Spleen (tissue), 11 donors: ENCODE results near the gene TCHH. TPM values are rescaled to one million over a fixed set of nuclear protein-coding genes. Genes with fewer than 3 reads are reported as not detected.

Source experiments
- DNase-seq: peaks from one replicate; pipeline ENCODE4 v3.0.0-alpha.2; 2020
- H3K27ac ChIP-seq, 8 donors: fragments of 200-600 bp; sonication (generic) in 7 of 8; 1 replicate in 4 of 8; 2 replicates in 4 of 8; pipeline versions ENCODE4 v1.5.0 to v1.8.0; 2016 to 2021; ENCODE audit warnings: inconsistent platforms in 4 of 8, mild to moderate bottlenecking in 4 of 8, moderate library complexity in 1 of 8
- H3K27me3 ChIP-seq, 7 donors: fragments of 200-600 bp; sonication (generic) in 6 of 7; replicated peaks in 1 of 7; 1 replicate in 4 of 7; 2 replicates in 3 of 7; pipeline versions ENCODE4 v1.5.0 to v1.8.0; 2016 to 2021; ENCODE audit warnings: inconsistent platforms in 3 of 7, mild to moderate bottlenecking in 1 of 7
- H3K36me3 ChIP-seq, 6 donors: fragments of 200-600 bp; sonication (generic) in 5 of 6; 1 replicate in 4 of 6; 2 replicates in 2 of 6; pipeline versions ENCODE4 v1.5.0 to v1.8.0; 2016 to 2021; ENCODE audit warnings: inconsistent platforms in 2 of 6
- H3K4me1 ChIP-seq, 6 donors: fragments of 200-600 bp; sonication (generic) in 5 of 6; 1 replicate in 3 of 6; 2 replicates in 3 of 6; pipeline versions ENCODE4 v1.5.0 to v1.8.0; 2016 to 2021; ENCODE audit warnings: inconsistent platforms in 3 of 6
- H3K4me3 ChIP-seq, 8 donors: fragments of 200-600 bp; sonication (generic) in 7 of 8; 1 replicate in 4 of 8; 2 replicates in 4 of 8; pipeline versions ENCODE4 v1.5.0 to v1.8.0; 2016 to 2021; ENCODE audit warnings: inconsistent platforms in 4 of 8, mild to moderate bottlenecking in 4 of 8, moderate library complexity in 2 of 8
- H3K9me3 ChIP-seq, 8 donors: fragments of 200-600 bp; sonication (generic) in 7 of 8; 1 replicate in 4 of 8; 2 replicates in 4 of 8; pipeline versions ENCODE4 v1.5.0 to v1.8.0; 2016 to 2021; ENCODE audit warnings: inconsistent platforms in 4 of 8
- POLR2A ChIP-seq, 3 donors: fragments of 450-650 bp; IDR thresholded peaks; one replicate each; pipeline ENCODE4 v1.5.1; 2017; ENCODE audit warnings: antibody characterized with exemption in 3 of 3, mild to moderate bottlenecking in 1 of 3
- POLR2AphosphoS5 ChIP-seq, 3 donors: sonication (generic); formaldehyde crosslinking; IDR thresholded peaks; one replicate each; pipeline ENCODE4 v1.5.1; 2017; ENCODE audit warnings: antibody characterized with exemption in 3 of 3
- WGBS, 5 donors: extraction: QIAGEN DNeasy Blood & Tissue Kit in 3 of 5; methylation state at CpG; one replicate each; pipeline versions ENCODE4 v1.1.5 to v1.1.7; 2013 to 2018; 5-methylcytosine and 5-hydroxymethylcytosine counted together
- intact Hi-C: fragments of 100-400 bp; cut with DNase I; formaldehyde crosslinking; loops from one replicate; pipeline ENCODE4 v1.15.0; 2023; ENCODE audit warnings: low total_unique reads
- polyA plus RNA-seq, 3 donors: library from polyadenylated mRNA; stranded (reverse); fragments of 200-250 nt; gene quantifications; one replicate each; pipeline ENCODE4 v1.2.1, GENCODE V29; 2013
- total RNA-seq, 7 donors: library from RNA; depleted of rRNA in 3 of 7; stranded (reverse); fragments of >200 nt in 3 of 7; fragmentation: NEBNext Ultra II Directional in 4 of 7; extraction: Animal tissue kit (Norgen Biotek cat#: 25700) in 4 of 7; gene quantifications; one replicate each; pipeline versions ENCODE4 v1.1.0 to v1.2.1, GENCODE V29; 2016 to 2021
- TF ChIP-seq, protein P1 (sequence below), 11 experiments: fragments of 200-600 bp in 7 of 11; fragments of 450-650 bp in 4 of 11; sonication (generic) in 4 of 11; IDR thresholded peaks in 8 of 11; conservative IDR thresholded peaks in 3 of 11; 1 replicate in 7 of 11; 2 replicates in 4 of 11; pipeline versions ENCODE4 v1.4.0 to v1.8.0; 2016 to 2021; ENCODE audit warnings: antibody characterized with exemption in 11 of 11, inconsistent platforms in 4 of 11, mild to moderate bottlenecking in 1 of 11
- donor health status: healthy with polysubstance abuse.
- donor health status: DM: no; HTN: no; CAD: no; lungs with moderate emphysema.
- donor health status: DM: no; HTN: no; CAD: no.
- donor health status: Bipolar disorder and iron deficiency.
- donor health status: healthy.
- donor health status: DM: no; HTN: no; CAD: no.
- donor health status: DM: yes; HTN: yes; CAD: no.

Gene TCHH
- total and polyA plus RNA-seq, 10 donors = 0.24 to 9.6 (median 2.1) TPM

DNA sequence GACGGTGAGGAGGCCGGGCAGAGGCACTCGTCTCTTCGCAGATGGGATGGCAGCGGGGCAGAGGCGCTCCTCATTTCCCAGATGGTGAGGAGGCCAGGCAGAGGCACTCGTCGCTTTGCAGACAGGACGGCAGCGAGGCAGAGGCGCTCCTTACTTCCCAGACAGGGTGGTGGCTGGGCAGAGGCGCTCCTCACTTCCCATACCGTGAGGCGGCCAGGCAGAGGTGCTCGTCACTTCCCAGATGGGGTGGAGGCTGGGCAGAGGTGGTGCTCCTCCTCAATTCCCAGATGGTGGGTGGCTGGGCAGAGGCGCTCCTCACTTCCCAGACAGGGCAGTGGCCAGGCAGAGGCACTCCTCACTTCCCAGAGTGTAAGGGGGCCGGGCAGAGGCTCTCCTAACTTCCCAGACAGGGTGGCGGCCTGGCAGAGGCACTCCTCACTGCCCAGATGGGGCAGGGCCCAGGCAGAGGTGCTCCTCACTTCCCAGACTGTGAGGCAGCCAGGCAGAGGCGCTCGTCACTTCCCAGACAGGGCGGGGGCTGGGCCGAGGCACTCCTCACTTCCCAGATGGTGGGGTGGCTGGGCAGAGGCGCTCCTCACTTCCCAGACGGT, 36.3 kb downstream of the TCHH start:
- H3K4me3 ChIP-seq = no peak overlapping the region
- H3K27ac ChIP-seq = no peak overlapping the region
- 81 to 91% (median 87%) methylated on average over 14 to 24 of the region's 24 CpGs for WGBS, 5 donors
- intact Hi-C loops = no loop called here
- H3K27me3 ChIP-seq = peaks cover 0 to 39% (median 0%) of the 10 kb centered on the region in 7 donors
- TF ChIP-seq POLR2AphosphoS5 (IDR thresholded peaks at IDR 0.05) = no peak
- no peak for DNase-seq
- H3K4me1 ChIP-seq = no peaks in the 10 kb centered on the region
- no peaks in the 10 kb centered on the region for H3K36me3 ChIP-seq
- no peaks in the 10 kb centered on the region for H3K9me3 ChIP-seq

DNA sequence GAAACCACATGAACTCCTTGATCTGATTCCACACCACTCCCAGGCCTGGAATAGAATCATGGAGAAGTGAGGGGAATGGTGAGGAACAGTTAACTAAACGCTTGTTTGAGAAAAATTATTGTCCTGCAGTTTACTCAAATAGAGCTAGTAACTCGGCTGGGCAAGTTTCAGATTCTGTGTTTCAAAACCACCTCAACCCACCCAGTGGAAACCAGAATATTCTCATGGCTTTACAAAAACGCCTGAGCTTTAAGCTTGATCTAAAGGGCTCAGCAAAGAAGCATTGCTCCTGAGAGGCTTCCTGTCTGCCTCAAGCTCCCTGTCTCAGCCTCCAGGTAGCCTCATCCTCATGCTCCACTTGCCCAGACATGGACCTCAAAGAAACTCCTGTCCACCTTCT, 42.9 kb downstream of the TCHH start:
- TF ChIP-seq POLR2A (IDR thresholded peaks at IDR 0.05) (no peak), POLR2AphosphoS5 (IDR thresholded peaks at IDR 0.05) (no peak)
- TF ChIP-seq, protein P1, sequence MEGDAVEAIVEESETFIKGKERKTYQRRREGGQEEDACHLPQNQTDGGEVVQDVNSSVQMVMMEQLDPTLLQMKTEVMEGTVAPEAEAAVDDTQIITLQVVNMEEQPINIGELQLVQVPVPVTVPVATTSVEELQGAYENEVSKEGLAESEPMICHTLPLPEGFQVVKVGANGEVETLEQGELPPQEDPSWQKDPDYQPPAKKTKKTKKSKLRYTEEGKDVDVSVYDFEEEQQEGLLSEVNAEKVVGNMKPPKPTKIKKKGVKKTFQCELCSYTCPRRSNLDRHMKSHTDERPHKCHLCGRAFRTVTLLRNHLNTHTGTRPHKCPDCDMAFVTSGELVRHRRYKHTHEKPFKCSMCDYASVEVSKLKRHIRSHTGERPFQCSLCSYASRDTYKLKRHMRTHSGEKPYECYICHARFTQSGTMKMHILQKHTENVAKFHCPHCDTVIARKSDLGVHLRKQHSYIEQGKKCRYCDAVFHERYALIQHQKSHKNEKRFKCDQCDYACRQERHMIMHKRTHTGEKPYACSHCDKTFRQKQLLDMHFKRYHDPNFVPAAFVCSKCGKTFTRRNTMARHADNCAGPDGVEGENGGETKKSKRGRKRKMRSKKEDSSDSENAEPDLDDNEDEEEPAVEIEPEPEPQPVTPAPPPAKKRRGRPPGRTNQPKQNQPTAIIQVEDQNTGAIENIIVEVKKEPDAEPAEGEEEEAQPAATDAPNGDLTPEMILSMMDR (IDR thresholded peaks at IDR 0.05 in 8 of 11, conservative IDR thresholded peaks at IDR 0.05 in 3 of 11) = no peak
- Histone ChIP-seq H3K4me3 (no peak overlapping the region), H3K9me3 (no peaks in the 10 kb centered on the region), H3K36me3 (no peaks in the 10 kb centered on the region), H3K4me1 (no peaks in the 10 kb centered on the region), H3K27me3 (peaks cover 0 to 48% (median 0%) of the 10 kb centered on the region in 7 donors), H3K27ac (no peak overlapping the region)
- no peak for DNase-seq
- intact Hi-C loops = no loop called here
- WGBS, 5 donors = 60 to 84% (median 81%) methylated on average over 3 of the region's 3 CpGs

DNA sequence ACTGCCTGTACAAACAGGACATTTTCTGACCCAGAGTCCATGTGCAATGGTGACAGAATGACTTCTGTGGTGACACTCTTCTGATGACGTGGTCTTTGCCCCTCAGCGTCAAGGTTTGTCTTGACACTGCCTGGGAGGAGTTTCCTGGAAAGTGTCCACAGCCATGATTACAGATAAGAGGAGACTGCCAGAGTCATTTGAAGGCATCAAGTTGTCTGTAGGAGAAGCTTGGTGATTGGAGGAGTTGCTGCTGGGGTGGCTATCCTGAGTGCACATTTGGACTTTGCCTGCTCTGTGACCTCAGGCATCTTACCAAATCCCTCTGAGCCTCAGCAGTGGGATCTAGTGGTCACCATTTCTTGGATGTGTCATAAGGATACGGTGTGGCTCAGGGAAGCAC, 44.1 kb downstream of the TCHH start:
- Histone ChIP-seq H3K36me3 (no peaks in the 10 kb centered on the region), H3K27me3 (peaks cover 0 to 44% (median 0%) of the 10 kb centered on the region in 7 donors), H3K9me3 (no peaks in the 10 kb centered on the region), H3K4me3 (no peak overlapping the region), H3K27ac (no peak overlapping the region), H3K4me1 (no peaks in the 10 kb centered on the region)
- intact Hi-C loops = no loop called here
- no peak for TF ChIP-seq POLR2AphosphoS5 (IDR thresholded peaks at IDR 0.05)
- no peak for TF ChIP-seq POLR2A (IDR thresholded peaks at IDR 0.05)
- TF ChIP-seq, protein P1 (IDR thresholded peaks at IDR 0.05 in 8 of 11, conservative IDR thresholded peaks at IDR 0.05 in 3 of 11) = no peak
- 70 to 86% (median 72%) methylated on average over 3 of the region's 3 CpGs for WGBS, 5 donors
- no peak for DNase-seq

DNA sequence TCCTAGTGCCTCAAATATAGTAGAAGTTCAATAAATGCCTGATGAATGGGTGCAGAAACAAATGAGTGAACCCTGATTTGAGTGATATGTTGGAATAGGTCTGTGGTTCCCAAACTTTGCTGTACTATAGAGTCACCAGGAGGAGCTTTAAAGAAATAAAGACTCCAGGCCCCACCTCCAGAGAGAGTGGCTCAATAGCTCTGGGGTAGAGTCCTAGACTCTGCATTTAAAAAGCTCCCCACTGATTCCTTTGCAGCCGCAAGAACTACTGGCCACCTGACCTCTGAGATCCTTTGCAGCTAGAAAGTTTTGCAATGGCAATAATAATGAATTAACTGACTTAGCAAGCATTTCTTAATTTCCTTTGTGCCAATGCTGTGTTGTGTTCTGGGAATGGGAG, 47.3 kb downstream of the TCHH start:
- no peaks in the 10 kb centered on the region for H3K4me1 ChIP-seq
- intact Hi-C loops = loop anchor here (10.0 kb wide), 1 partner anchor 57 kb away; no protein-coding TSS in a partner anchor

More for the DNA sequence above, 47.3 kb downstream of the TCHH start:
- H3K9me3 ChIP-seq = no peaks in the 10 kb centered on the region
- 68 to 85% (median 75%) methylated on average over 1 of the region's 1 CpG for WGBS, 5 donors
- H3K27me3 ChIP-seq = peaks cover 0 to 62% (median 0%) of the 10 kb centered on the region in 7 donors
- H3K4me3 ChIP-seq = no peak overlapping the region
- H3K27ac ChIP-seq = no peak overlapping the region
- TF ChIP-seq, protein P1 (IDR thresholded peaks at IDR 0.05 in 8 of 11, conservative IDR thresholded peaks at IDR 0.05 in 3 of 11) = no peak
- no peak for TF ChIP-seq POLR2A (IDR thresholded peaks at IDR 0.05)
- TF ChIP-seq POLR2AphosphoS5 (IDR thresholded peaks at IDR 0.05) = no peak
- DNase-seq = no peak
- no peaks in the 10 kb centered on the region for H3K36me3 ChIP-seq
